Stimulated activated naive CD8-positive, alpha-beta T cell treated with anti-CD3 and anti-CD28 coated beads, Interleukin-15, Interleukin-2, amounts not matched to agents 100 U/mL and 50 U/mL, for 24 hours (primary cell): ENCODE measurements around the gene BTNL9.
"Not testable (repeated sequence)": the region's sequence is repeated elsewhere in the genome, so short reads cannot be mapped to it uniquely, and the experiment has no call there.

Experiments
- ATAC-seq: fragments of 150-1000 bp; cut with Tn5 transposase; one replicate; pipeline ENCODE4 v1.10.0; 2021
- DNase-seq: peaks from one replicate; pipeline ENCODE4 v3.0.0; 2021

The BTNL9 gene

DNA sequence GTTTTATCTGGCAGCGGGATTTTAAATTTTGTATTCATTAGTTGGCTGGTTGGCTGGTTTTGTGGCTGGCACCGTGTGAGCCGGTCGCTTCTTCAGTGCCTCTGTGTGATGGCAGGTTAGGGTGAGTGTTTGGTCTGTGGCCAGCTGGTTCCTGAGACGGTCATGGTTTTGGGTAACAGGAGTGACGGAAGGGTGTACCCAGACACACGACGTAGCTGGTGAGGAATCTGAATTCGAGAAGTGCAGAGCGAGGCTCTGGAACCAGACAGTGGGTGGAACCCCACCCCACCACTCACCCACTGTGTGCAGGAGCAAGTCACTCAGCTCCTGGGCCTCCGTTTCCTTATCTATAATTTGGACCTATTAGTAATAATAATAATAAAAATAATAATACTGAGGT lies 2.7 kb downstream of the BTNL9 start:
- ATAC-seq, result no peak
- no peak for DNase-seq

DNA sequence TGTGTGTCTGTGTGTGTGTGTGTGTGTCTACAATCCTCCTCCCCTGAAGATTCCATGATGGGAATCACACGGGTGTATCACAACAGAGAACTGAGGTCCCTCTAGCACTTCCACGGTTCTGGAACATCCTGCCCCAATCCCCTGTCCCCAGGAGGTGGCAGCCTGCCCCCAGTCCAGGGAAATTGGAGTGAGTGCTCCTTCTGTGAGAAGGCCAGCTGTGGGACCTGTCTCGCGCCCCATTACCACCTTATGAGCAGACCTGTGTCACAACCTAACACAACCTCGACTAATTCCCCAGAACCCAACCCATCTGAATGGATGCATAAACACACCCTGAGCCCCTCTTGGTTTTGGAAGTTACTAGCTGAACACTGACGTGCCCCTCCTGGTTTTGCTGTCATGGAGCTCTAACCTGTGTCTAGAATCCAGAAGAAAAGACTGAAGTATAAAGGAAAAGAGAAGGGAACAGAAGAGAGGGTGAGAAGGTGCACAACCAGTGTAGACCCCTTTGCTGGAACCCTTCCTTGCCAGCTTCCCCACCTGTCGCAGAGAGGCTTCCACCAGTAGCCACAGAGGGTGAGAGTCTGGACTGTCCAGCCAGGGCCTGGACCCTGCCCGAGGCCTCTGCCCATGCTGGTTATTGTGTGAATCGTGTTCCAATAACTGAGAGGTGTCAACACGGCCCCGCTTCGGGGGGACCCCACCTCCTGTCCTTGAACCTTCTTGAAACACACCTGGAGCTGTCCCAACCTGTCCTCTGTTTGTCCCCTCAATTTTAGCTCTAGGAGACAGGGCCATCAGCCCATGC lies 3.4 kb downstream of the BTNL9 start:
- ATAC-seq, result no peak

DNA sequence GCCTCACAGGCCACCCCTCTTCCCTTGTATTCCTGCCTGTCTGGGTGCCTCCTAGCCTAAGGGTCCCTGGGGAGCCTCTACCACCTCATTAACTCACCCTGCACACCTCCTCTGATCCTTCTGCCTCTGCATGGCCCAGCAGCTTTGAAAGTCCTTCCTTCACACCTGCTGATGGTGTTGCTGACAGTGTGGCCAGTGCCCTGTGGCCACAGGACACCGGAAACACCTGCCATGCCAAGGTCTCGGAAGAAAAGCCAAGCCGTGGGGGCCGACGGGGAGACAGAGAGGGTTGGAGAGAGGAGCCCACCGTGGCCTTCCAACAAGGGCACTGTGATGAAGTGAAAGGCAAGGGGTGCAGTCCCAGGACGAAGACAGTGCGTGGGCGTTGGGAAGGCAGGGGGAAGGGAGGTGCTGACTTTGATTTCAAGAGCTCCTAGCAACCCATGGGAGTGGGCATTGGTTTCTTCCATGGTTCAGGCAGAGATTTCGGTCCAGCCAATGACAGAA lies 4.1 kb downstream of the BTNL9 start:
- ATAC-seq (no peak), DNase-seq (no peak)

More for the DNA sequence above, 3.4 kb downstream of the BTNL9 start:
- DNase-seq, result no peak

DNA sequence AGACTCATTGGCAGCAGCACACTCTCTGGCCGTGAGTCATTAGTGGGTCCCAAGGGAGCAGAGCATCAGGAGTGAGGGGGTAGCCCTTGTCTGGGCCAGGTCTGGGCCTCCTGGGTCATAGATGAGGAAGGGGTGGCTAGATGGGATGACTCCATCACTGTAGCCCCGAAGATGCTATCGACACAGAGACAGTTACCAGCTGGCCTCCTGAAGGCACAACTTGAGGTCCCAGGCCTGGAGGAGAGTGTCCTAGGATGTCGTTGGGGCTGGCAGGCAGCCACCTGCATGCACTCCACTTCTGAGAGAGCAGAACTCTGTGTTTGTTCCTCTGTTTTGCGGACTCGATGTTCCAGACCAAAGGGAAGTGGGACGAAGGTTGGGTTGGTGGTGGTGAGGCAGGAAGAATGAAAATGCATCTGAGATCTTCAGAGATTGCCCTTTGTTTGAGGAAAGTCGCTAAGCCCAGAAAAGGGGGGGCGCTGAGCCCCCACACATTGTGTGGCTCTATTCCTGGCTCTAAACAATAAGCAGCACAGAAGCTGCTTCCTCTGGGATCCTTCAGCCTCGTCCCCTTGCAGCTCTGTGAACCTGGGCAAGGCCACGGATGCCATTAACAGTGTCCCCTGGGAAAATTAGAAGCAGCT lies 4.7 kb downstream of the BTNL9 start:
- no peak for DNase-seq
- no peak for ATAC-seq

DNA sequence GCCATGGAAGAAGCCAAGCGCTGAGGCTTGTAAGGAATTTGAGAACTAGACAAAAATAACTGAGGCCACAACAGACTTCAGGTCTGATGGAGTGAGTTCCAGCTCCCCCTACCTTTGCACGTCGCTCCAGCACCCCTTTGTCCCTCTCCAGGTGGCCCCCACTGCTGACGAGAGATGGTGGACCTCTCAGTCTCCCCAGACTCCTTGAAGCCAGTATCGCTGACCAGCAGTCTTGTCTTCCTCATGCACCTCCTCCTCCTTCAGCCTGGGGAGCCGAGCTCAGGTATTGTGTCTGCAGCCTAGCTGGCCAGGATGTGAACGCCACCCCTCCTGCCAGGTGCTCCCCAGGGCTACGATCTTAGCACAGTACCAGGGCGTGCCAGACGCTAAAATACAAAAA lies 5.2 kb downstream of the BTNL9 start:
- no peak for DNase-seq
- no peak for ATAC-seq

DNA sequence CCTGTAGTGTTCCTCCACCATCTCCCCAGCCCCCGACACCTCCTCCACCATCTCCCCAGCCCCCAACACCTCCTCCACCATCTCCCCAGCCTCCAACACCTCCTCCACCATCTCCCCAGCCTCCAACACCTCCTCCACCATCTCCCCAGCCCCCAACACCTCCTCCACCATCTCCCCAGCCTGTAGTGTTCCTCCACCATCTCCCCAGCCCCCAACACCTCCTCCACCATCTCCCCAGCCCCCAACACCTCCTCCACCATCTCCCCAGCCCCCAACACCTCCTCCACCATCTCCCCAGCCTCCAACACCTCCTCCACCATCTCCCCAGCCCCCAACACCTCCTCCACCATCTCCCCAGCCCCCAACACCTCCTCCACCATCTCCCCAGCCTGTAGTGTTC lies 5.8 kb downstream of the BTNL9 start:
- not testable (repeated sequence) for DNase-seq, ATAC-seq

DNA sequence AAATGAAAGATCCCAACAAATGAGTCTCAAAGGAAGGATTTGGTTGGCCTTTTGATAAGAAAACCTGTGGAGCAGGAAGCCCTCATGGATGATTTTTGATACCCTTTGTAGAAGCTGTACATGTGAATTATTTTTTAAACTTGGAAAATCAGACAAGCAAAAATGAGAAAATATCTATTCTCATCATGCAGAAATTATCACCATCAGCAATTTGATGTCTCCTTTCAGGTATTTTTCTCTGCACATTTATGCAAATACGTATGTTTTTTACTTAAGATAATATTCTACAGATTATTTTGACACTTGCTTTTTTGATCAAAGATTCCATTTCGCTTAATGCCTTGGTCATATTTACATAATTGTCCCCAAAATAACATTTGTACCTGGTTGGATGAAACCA lies 7.2 kb downstream of the BTNL9 start:
- DNase-seq (no peak), ATAC-seq (no peak)

DNA sequence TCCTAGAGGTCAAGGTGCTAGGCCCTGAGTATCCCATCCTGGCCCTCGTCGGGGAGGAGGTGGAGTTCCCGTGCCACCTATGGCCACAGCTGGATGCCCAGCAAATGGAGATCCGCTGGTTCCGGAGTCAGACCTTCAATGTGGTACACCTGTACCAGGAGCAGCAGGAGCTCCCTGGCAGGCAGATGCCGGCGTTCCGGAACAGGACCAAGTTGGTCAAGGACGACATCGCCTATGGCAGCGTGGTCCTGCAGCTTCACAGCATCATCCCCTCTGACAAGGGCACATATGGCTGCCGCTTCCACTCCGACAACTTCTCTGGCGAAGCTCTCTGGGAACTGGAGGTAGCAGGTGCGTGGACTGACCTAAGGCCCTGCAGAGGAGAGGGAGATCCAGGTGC lies 7.9 kb downstream of the BTNL9 start:
- ATAC-seq (no peak), DNase-seq (no peak)

DNA sequence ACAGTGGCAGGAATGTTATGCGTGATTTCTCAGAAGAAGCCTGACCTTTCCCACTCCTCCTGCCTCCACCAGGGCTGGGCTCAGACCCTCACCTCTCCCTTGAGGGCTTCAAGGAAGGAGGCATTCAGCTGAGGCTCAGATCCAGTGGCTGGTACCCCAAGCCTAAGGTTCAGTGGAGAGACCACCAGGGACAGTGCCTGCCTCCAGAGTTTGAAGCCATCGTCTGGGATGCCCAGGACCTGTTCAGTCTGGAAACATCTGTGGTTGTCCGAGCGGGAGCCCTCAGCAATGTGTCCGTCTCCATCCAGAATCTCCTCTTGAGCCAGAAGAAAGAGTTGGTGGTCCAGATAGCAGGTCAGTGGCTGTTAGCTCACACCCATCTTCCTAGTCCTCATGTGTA lies 9.9 kb downstream of the BTNL9 start:
- DNase-seq, result no peak
- ATAC-seq, result no peak

DNA sequence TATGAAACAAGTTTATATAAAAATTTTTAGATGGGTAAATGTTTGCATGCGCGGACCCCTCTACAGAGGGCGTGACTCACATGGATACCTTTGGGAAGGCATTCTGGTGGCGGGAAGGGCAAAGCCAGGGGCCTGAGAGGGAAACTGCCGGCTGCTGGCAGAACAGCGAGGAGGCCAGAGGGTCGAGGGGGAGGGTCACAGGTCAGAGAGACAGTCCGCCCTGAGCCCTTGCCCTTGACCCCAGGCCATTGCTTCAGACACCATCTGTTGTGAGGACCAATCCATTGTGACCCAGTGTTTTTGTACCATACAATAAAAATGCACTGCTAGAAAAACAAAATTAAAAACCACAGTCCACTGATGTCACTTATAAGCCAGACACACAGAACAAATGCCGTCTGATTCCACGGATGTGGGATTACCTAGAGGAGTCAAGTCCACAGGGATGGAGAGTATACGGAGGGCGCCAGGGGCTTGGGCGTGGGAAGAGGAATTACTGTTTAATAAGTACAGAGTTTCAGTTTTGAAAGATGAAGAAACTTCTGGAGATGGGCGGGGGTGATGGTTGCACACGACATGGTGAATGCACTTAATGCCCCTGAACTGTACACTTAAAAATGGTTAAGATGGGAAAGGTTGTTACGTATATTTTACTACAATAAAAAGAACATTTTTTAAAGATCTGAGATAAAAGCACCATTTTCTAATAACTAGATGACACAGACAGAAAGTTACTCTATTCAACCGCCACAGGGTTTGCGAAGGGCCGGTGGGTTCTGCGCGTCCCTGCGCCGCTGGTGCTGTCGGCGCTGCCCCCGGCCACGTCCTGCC lies 12.0 kb downstream of the BTNL9 start:
- no peak for ATAC-seq
- DNase-seq, result no peak

DNA sequence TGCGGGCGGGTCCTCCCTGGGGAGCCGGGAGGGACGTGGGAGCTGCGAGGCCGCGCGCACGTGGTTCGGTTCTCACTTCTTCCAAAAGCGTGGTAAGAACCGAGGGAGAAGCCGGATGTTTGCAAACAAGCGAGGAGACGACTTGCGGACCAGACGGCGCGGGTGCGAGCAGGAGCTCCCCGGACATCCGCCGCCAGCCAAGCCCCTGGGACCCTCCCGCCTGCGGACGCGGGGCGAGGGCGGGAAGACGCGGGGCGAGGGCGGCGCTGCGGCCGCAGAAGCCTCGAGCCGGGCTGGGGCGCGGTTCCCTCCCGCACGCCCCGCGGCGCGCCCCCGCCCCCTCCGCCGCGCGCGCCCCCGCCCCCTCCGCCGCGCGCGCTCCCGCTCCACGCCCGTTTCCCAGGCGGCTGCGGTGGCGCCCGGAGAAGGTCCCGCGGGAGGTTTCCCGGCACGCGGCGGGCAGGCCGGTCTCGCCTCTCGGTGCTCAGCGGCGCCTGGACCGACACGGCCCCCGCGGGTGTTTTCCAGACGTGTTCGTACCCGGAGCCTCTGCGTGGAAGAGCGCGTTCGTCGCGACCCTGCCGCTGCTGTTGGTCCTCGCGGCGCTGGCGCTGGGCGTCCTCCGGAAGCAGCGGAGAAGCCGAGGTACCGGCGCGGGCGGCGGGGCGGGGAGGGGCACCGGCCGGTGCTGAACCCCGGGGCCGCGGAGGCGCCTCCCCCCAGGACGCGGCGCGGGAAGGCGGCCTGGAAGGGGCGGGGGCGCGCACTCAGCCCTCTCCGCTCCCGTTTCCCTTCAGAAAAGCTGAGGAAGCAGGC lies 12.8 kb downstream of the BTNL9 start:
- DNase-seq (no peak), ATAC-seq (peak; percentile 20)

DNA sequence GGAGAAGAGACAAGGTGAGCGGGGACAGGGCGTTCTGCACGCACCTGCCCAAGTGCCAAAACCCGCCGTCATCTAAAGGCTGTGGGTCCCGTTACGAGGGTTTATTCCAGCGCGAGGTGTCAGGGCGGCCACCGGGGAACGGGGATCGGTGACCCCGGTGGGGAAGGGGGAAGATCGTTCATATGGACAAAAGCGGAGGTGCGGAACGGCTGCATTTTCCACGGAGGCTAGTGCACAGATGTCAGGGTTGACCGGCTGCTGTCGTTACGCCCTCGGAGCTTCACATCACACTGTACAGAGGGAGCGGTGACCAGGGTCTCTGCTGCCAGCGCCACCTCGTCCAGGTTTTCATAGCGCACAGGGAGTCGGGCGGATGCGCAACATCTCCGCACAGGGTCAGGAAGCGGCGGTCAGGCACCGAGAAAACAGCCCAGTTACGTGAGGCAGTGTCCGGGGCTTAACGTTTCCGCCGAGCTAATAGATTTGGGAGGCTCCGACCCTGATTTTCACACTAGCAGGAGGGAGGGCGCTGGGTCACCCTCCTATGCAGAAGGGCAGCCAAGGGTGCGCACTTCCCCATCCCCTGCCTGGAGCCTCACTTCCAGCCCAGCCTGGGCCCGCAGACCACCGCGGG lies 13.5 kb downstream of the BTNL9 start:
- ATAC-seq (no peak), DNase-seq (no peak)

DNA sequence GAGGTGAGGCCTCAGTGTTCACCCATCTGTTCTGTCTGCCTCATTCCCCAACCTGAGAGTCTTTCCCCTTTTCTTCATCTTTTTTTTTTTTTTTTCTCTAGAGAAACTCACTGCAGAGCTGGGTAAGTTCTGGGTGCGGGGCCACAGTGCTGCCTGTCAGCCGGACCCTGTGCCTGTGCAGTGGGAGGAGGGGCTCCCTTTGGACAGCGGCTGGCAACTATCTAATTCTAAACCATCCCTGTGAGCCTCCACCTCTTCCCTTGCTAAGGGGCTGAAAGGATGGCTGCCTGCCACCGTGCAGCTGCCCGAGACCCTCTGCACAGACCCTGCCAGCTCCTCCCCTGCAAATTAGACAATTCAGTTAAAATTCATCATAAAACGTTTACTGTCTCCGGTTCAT lies 14.1 kb downstream of the BTNL9 start:
- ATAC-seq, result no peak
- no peak for DNase-seq

DNA sequence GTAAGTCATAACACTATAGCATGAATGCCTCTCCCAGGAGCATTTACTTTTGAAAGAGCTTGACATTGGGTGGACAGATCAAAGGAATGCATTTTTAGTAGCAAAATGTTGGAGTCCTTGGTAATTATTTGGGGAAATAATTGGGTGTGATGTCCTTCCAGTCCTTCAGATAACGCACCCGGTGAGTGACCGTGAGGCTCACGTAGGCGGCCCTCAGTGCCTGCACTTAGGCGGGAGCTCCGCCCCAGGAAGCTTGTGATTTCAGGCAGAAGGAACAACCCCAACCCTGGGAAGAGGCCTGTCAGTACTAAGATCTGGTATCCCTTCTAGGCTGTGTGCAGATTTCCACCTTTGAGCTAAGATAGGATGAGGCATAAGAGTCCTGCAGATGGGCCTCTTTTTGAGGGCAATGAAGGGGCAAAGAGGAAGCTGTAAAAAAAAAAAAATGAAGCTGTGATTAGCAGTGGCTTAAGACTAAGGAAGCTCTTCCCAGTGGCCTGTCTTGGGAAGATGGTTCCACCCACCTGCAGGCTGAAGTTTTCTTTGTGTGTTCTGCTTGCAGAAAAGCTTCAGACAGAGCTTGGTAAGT lies 14.9 kb downstream of the BTNL9 start:
- ATAC-seq (no peak), DNase-seq (no peak)

DNA sequence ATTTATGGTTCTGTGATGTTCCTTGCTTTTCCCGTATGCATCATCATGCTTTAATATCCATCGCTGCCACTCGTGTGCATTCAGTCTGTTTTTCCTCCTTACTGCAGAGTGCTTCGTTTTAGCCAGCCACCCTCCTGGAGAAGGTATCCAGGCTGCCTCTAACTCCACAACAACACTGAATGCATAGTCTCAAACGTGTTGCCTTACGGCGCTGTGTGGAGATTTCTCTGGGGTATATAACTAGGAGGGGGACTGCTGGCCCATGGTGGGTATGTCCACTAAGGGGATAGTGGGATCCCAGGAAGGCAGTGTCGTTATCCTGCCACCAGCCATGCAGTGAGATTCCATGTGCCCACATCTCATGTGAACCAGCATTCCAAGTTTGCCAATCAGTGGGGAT lies 16.4 kb downstream of the BTNL9 start:
- no peak for ATAC-seq
- DNase-seq, result no peak

DNA sequence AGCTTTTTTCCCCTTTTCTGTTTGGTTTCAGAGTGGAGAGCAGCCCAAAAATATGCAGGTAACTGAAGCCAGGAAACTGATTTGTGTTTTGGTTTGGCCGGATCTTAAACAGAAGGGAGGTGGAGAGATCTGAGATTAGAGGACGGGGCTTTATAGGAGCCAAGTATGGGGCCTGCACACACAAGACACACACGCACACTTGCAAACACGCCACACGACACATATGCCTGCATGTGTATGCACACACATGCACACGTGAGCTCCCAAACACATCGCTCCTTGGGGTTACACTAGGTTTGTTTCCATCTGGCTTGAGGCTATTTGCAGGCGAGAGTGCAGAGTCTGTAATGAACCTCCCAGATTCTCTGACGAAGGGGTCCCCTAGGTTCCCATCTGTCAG lies 18.3 kb downstream of the BTNL9 start:
- no peak for DNase-seq

DNA sequence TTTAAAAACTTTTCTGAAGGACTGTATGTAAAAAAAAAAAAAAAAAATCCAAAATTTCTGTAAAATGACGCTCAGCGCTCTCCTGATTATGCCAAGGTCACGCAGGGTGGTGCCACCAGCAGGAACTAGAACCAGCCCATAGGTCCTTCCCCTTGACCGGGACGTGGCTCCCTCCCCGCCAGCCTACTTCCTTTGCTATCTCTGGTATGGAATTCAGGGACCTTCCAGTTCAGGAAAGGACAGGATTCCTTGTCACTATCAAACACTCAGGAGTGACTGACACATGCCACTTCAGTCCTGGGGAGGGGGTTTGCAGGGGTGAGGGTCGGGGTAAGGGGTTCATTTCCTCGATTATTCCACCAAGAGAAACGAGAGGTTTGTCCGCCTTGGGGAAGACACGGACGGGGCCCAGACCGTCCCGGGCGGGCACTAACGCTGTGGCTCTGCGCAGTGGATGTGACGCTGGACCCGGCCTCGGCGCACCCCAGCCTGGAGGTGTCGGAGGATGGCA lies 18.8 kb downstream of the BTNL9 start:
- DNase-seq, result no peak
- ATAC-seq, result no peak

More for the DNA sequence above, 18.3 kb downstream of the BTNL9 start:
- ATAC-seq, result no peak

DNA sequence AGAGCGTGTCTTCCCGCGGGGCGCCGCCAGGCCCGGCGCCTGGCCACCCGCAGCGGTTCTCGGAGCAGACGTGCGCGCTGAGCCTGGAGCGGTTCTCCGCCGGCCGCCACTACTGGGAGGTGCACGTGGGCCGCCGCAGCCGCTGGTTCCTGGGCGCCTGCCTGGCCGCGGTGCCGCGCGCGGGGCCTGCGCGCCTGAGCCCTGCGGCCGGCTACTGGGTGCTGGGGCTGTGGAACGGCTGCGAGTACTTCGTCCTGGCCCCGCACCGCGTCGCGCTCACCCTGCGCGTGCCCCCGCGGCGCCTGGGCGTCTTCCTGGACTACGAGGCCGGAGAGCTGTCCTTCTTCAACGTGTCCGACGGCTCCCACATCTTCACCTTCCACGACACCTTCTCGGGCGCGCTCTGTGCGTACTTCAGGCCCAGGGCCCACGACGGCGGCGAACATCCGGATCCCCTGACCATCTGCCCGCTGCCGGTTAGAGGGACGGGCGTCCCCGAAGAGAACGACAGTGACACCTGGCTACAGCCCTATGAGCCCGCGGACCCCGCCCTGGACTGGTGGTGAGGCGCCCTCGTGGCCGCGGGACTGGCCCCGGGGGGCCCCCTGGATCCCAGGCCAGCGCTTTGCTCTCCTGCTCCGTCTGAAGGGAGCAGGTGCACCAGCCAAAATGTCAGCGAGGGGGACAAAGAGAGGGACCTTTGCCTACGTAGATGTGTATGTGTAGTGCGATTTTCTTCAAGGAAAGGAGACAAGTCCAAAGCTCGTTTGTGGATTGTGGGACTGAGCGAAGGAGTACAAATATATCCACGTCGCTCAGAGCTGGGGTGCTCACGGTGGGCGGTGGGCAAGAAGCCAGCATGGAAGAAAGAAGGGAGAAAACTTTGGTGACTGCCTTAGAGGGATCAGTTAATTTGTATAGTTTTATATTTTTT lies 19.5 kb downstream of the BTNL9 start:
- no peak for DNase-seq
- ATAC-seq, result no peak

DNA sequence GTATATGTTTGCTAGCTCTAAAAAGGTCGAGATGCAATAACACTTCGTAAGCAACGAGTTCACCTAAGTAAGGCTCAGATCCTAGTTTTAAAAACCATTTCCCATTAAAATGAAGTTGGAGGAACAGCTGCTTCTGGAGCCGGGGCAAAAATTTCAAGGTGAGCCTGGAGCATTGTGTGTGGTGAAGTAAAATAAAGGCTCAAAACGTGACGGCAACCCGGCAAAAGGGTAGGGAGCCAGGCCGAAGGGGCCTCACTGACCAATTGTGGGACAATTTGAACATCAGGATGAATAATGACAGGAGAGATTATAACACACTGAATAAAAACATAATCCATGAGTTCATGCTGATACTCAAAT lies 20.1 kb downstream of the BTNL9 start:
- DNase-seq (no peak), ATAC-seq (no peak)

DNA sequence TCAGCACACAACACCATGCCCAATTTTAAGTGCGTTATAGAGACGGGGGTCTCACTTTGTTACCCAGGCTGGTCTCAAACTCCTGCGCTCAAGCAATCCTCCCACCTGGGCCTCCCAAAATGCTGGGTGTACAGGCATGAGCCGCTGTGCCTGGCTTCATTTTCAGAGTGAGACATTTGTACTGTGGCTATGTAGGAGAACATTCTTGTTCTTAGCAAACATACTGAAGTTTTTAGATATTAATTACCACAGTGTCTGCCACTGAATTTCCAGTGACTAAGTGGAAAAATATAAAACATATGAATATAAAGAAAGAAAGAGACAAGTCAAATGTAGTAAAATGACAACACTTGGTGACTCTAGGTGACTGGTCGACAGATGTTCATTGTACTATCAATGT lies 20.9 kb downstream of the BTNL9 start:
- no peak for ATAC-seq

More for the DNA sequence above, 20.9 kb downstream of the BTNL9 start:
- no peak for DNase-seq
